Measurements from ENCODE around the gene WFDC5. TPM values are rescaled to one million over a fixed set of nuclear protein-coding genes. Genes with fewer than 3 reads are reported as not detected.

The WFDC5 gene
- total RNA-seq, 4 donors from 2014 or later = not detected

GRCh38 chr20:45087097-45087790 is 27.7 kb downstream of the WFDC5 start:
- 89 to 90% methylated on average over 3 of the region's 3 CpGs for WGBS, 2 donors
- DNase-seq = no peak
- Histone ChIP-seq H3K4me1 (no peaks in the 10 kb centered on the region), H3K9me3 (no peaks in the 10 kb centered on the region), H3K27me3 (no peaks in the 10 kb centered on the region), H3K4me3 (replicated peaks in 1 of 3) (no peak overlapping the region), H3K27ac (no peak overlapping the region), H3K36me3 (no peaks in the 10 kb centered on the region)
- intact Hi-C loops (cut with DNase I) = no loop called here
- no peak for TF ChIP-seq CTCF (IDR thresholded peaks at IDR 0.05)
- no peak for TF ChIP-seq POLR2A (IDR thresholded peaks at IDR 0.05)

GRCh38 chr20:45085867-45086266 is 29.1 kb downstream of the WFDC5 start:
- no peaks in the 10 kb centered on the region for H3K27me3 ChIP-seq
- intact Hi-C loops (cut with DNase I) = no loop called here
- H3K4me1 ChIP-seq = no peaks in the 10 kb centered on the region

GRCh38 chr20:45085289-45085688 is 29.7 kb downstream of the WFDC5 start:
- Histone ChIP-seq H3K9me3 (no peaks in the 10 kb centered on the region), H3K27me3 (no peaks in the 10 kb centered on the region), H3K4me1 (no peaks in the 10 kb centered on the region), H3K4me3 (replicated peaks in 1 of 3) (no peak overlapping the region), H3K36me3 (peaks cover 0 to 11% of the 10 kb centered on the region in 2 donors), H3K27ac (no peak overlapping the region)
- WGBS, 2 donors = 64 to 65% methylated on average over 2 of the region's 2 CpGs
- DNase-seq = no peak
- no peak for TF ChIP-seq CTCF (IDR thresholded peaks at IDR 0.05)
- TF ChIP-seq POLR2A (IDR thresholded peaks at IDR 0.05) = no peak
- intact Hi-C loops (cut with DNase I) = no loop called here

More at GRCh38 chr20:45085867-45086266, 29.1 kb downstream of the WFDC5 start:
- Histone ChIP-seq H3K4me3 (replicated peaks in 1 of 3) (no peak overlapping the region), H3K27ac (no peak overlapping the region), H3K36me3 (peaks cover 0 to 5% of the 10 kb centered on the region in 2 donors), H3K9me3 (no peaks in the 10 kb centered on the region)
- no peak for DNase-seq
- 85 to 92% methylated on average over 1 of the region's 1 CpG for WGBS, 2 donors
- TF ChIP-seq CTCF (IDR thresholded peaks at IDR 0.05) (no peak), POLR2A (IDR thresholded peaks at IDR 0.05) (no peak)

GRCh38 chr20:45083127-45083526 is 31.8 kb downstream of the WFDC5 start:
- Histone ChIP-seq H3K27me3 (no peaks in the 10 kb centered on the region), H3K4me1 (no peaks in the 10 kb centered on the region), H3K4me3 (replicated peaks in 1 of 3) (no peak overlapping the region), H3K27ac (no peak overlapping the region), H3K9me3 (no peaks in the 10 kb centered on the region), H3K36me3 (peaks cover 0 to 13% of the 10 kb centered on the region in 2 donors)
- 96 to 97% methylated on average over 1 of the region's 1 CpG for WGBS, 2 donors
- TF ChIP-seq CTCF (IDR thresholded peaks at IDR 0.05) (no peak), POLR2A (IDR thresholded peaks at IDR 0.05) (no peak)
- intact Hi-C loops (cut with DNase I) = no loop called here
- DNase-seq = no peak

GRCh38 chr20:45082468-45082867 is 32.5 kb downstream of the WFDC5 start:
- H3K9me3 ChIP-seq = no peaks in the 10 kb centered on the region
- H3K27ac ChIP-seq = no peak overlapping the region
- no peak for TF ChIP-seq CTCF (IDR thresholded peaks at IDR 0.05)
- TF ChIP-seq POLR2A (IDR thresholded peaks at IDR 0.05) = no peak
- WGBS, 2 donors = 97% methylated on average over 3 of the region's 3 CpGs
- peaks cover 0 to 17% of the 10 kb centered on the region in 2 donors for H3K36me3 ChIP-seq
- no peak overlapping the region for H3K4me3 ChIP-seq (replicated peaks in 1 of 3)
- DNase-seq = no peak
- H3K4me1 ChIP-seq = no peaks in the 10 kb centered on the region
- intact Hi-C loops (cut with DNase I) = no loop called here
- no peaks in the 10 kb centered on the region for H3K27me3 ChIP-seq

Data from thyroid gland (tissue), 4 donors.